ENCODE results near the gene MTG2. TPM values are rescaled to one million over a fixed set of nuclear protein-coding genes. Genes with fewer than 3 reads are reported as not detected.

The MTG2 gene
- total and polyA plus RNA-seq, 2 of the 13 experiments (the other 11 are each of a cell fraction or from before 2014, with no cell fraction given): 20.4 to 37.8 TPM

- TF ChIP-seq SNAPC2 (CRISPR knock-in tag; IDR thresholded peaks at IDR 0.05) (peak; percentile 47; the same call in 1 of the 2 replicates), TEAD3 (CRISPR knock-in tag; optimal IDR thresholded peaks at IDR 0.05; ENCODE audit: borderline replicate concordance) (peak; percentile 83), ZNF740 (CRISPR knock-in tag; IDR thresholded peaks at IDR 0.05) (0 out of 2 replicates have a peak, but pooled peaks have one; percentile 29), ZFP41 (CRISPR knock-in tag; IDR thresholded peaks at IDR 0.05; ENCODE audit: borderline replicate concordance) (no peak), MAX (IDR thresholded peaks at IDR 0.05) (peak; percentile 60), SMAD3 (CRISPR knock-in tag; IDR thresholded peaks at IDR 0.05) (peak; percentile 67; the same call in 1 of the 2 replicates), POLR2A (IDR thresholded peaks at IDR 0.05; ENCODE audit: insufficient read depth in 1 of 2, low read depth in 2 of 2, low read length in 2 of 2) (peak; percentile 69 to 70), CBX5 (CRISPR knock-in tag; IDR thresholded peaks at IDR 0.05; ENCODE audit: borderline replicate concordance) (peak; percentile 61; the same call in 1 of the 2 replicates), AHDC1 (CRISPR knock-in tag; IDR thresholded peaks at IDR 0.05; ENCODE audit: borderline replicate concordance) (peak; percentile 52; the same call in 1 of the 2 replicates), MAZ (IDR thresholded peaks at IDR 0.05; ENCODE audit: borderline replicate concordance, low read depth, low read length) (0 out of 2 replicates have a peak, but pooled peaks have one; percentile 52), MAZ (CRISPR knock-in tag; IDR thresholded peaks at IDR 0.05; ENCODE audit: low read depth) (peak; percentile 42; the same call in 1 of the 2 replicates), SOX13 (IDR thresholded peaks at IDR 0.05) (no peak; the same call in 1 of the 2 replicates), SOX13 (CRISPR knock-in tag; conservative IDR thresholded peaks at IDR 0.05 in 1 of 2, IDR thresholded peaks at IDR 0.05 in 1 of 2) (peak in 1 of 2 experiments; percentile 90; a peak in 2 of 4 replicates), PAF1 (CRISPR knock-in tag; IDR thresholded peaks at IDR 0.05) (0 out of 2 replicates have a peak, but pooled peaks have one; percentile 37), FOSL1 (CRISPR knock-in tag; IDR thresholded peaks at IDR 0.05; ENCODE audit: borderline replicate concordance) (no peak; the same call in 1 of the 2 replicates), ZNF570 (CRISPR knock-in tag; IDR thresholded peaks at IDR 0.05; ENCODE audit: borderline replicate concordance) (0 out of 2 replicates have a peak, but pooled peaks have one; percentile 36), ZNF136 (CRISPR knock-in tag; IDR thresholded peaks at IDR 0.05; ENCODE audit: low read depth) (peak; percentile 86; the same call in 1 of the 2 replicates), HNRNPH1 (optimal IDR thresholded peaks at IDR 0.05; ENCODE audit: low read depth, low read length) (peak; percentile 25), ZNF335 (CRISPR knock-in tag; IDR thresholded peaks at IDR 0.05) (no peak), CEBPB (IDR thresholded peaks at IDR 0.05; ENCODE audit: borderline replicate concordance, low read depth, low read length) (peak; percentile 88), FOXC1 (CRISPR knock-in tag; IDR thresholded peaks at IDR 0.05; ENCODE audit: borderline replicate concordance) (peak; percentile 77; the same call in 1 of the 2 replicates)
- TF ChIP-seq, protein P1, sequence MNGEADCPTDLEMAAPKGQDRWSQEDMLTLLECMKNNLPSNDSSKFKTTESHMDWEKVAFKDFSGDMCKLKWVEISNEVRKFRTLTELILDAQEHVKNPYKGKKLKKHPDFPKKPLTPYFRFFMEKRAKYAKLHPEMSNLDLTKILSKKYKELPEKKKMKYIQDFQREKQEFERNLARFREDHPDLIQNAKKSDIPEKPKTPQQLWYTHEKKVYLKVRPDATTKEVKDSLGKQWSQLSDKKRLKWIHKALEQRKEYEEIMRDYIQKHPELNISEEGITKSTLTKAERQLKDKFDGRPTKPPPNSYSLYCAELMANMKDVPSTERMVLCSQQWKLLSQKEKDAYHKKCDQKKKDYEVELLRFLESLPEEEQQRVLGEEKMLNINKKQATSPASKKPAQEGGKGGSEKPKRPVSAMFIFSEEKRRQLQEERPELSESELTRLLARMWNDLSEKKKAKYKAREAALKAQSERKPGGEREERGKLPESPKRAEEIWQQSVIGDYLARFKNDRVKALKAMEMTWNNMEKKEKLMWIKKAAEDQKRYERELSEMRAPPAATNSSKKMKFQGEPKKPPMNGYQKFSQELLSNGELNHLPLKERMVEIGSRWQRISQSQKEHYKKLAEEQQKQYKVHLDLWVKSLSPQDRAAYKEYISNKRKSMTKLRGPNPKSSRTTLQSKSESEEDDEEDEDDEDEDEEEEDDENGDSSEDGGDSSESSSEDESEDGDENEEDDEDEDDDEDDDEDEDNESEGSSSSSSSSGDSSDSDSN (CRISPR knock-in tag; IDR thresholded peaks at IDR 0.05): peak; percentile 87
Observed at GRCh38 chr20:62134735-62135231, 48.0 kb upstream of the MTG2 start (continued).

Data from HepG2 (cell line).